Ovary (tissue), 3 donors: ENCODE measurements around the gene HIGD1A.

Experiments
- EP300 ChIP-seq: sonication (generic); formaldehyde crosslinking; IDR thresholded peaks from one replicate; pipeline ENCODE4 v1.6.1; 2017; ENCODE audit warnings: antibody characterized with exemption
- POLR2A ChIP-seq: fragments of 450-650 bp; IDR thresholded peaks from one replicate; pipeline ENCODE4 v1.6.1; 2017; ENCODE audit warnings: antibody characterized with exemption, mild to moderate bottlenecking, moderate library complexity
- TF ChIP-seq, protein P1 (sequence below), 3 donors: fragments of 450-650 bp in 2 of 3; fragments of 200-600 bp in 1 of 3; IDR thresholded peaks; one replicate each; pipeline versions ENCODE4 v1.5.1 to v1.8.0; 2016 to 2022; ENCODE audit warnings: antibody characterized with exemption in 3 of 3, mild to moderate bottlenecking in 1 of 3
- donor health status: DM: no; HTN: no; CAD: no.

DNA sequence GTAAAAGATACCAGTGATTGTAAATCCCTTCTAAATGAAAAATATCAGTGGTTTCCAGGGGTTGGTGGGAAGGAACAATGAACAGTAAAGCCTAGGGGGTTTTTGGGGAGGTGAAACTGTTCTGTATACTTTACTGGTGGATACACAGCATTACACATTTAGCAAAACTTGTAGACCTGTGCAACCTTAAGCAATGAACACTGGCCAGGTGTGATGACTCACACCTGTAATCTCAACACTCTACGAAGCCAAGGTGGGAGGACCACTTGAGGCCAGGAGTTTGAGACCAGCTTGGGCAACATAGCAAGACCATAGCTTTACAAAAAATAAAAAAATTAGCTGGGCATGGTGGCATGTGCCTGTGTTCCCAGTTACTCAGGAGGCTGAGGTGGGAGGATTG lies 33.0 kb downstream of the HIGD1A start:
- TF ChIP-seq, protein P1, sequence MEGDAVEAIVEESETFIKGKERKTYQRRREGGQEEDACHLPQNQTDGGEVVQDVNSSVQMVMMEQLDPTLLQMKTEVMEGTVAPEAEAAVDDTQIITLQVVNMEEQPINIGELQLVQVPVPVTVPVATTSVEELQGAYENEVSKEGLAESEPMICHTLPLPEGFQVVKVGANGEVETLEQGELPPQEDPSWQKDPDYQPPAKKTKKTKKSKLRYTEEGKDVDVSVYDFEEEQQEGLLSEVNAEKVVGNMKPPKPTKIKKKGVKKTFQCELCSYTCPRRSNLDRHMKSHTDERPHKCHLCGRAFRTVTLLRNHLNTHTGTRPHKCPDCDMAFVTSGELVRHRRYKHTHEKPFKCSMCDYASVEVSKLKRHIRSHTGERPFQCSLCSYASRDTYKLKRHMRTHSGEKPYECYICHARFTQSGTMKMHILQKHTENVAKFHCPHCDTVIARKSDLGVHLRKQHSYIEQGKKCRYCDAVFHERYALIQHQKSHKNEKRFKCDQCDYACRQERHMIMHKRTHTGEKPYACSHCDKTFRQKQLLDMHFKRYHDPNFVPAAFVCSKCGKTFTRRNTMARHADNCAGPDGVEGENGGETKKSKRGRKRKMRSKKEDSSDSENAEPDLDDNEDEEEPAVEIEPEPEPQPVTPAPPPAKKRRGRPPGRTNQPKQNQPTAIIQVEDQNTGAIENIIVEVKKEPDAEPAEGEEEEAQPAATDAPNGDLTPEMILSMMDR (IDR thresholded peaks at IDR 0.05) = no peak
- TF ChIP-seq EP300 = no peak
- no peak for TF ChIP-seq POLR2A
